ENCODE data around the gene NTN1. TPM values are rescaled to one million over a fixed set of nuclear protein-coding genes. Genes with fewer than 3 reads are reported as not detected.

Gene NTN1
- total and polyA plus RNA-seq, 3 donors from 2014 or later, result 4.8 to 8.8 (median 7.6) TPM

- Histone ChIP-seq H3K4me1 (no peaks in the 10 kb centered on the region), H3K27me3 (no peaks in the 10 kb centered on the region), H3K9me3 (no peaks in the 10 kb centered on the region), H3K4me3 (no peak overlapping the region), H3K36me3 (ENCODE audit: low read depth, missing control alignments) (no peaks in the 10 kb centered on the region), H3K27ac (no peak overlapping the region)
- 87 to 92% methylated on average over 11 of the region's 11 CpGs for WGBS, 2 donors
- intact Hi-C loops (cut with DNase I; ENCODE audit: low total_unique reads), result no loop called here
- TF ChIP-seq, protein P1, sequence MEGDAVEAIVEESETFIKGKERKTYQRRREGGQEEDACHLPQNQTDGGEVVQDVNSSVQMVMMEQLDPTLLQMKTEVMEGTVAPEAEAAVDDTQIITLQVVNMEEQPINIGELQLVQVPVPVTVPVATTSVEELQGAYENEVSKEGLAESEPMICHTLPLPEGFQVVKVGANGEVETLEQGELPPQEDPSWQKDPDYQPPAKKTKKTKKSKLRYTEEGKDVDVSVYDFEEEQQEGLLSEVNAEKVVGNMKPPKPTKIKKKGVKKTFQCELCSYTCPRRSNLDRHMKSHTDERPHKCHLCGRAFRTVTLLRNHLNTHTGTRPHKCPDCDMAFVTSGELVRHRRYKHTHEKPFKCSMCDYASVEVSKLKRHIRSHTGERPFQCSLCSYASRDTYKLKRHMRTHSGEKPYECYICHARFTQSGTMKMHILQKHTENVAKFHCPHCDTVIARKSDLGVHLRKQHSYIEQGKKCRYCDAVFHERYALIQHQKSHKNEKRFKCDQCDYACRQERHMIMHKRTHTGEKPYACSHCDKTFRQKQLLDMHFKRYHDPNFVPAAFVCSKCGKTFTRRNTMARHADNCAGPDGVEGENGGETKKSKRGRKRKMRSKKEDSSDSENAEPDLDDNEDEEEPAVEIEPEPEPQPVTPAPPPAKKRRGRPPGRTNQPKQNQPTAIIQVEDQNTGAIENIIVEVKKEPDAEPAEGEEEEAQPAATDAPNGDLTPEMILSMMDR (IDR thresholded peaks at IDR 0.05), result no peak
- no peak for TF ChIP-seq POLR2A (IDR thresholded peaks at IDR 0.05)
- DNase-seq, result no peak
Measured at GRCh38 chr17:9230861-9231260, 209.6 kb downstream of the NTN1 start.

DNA sequence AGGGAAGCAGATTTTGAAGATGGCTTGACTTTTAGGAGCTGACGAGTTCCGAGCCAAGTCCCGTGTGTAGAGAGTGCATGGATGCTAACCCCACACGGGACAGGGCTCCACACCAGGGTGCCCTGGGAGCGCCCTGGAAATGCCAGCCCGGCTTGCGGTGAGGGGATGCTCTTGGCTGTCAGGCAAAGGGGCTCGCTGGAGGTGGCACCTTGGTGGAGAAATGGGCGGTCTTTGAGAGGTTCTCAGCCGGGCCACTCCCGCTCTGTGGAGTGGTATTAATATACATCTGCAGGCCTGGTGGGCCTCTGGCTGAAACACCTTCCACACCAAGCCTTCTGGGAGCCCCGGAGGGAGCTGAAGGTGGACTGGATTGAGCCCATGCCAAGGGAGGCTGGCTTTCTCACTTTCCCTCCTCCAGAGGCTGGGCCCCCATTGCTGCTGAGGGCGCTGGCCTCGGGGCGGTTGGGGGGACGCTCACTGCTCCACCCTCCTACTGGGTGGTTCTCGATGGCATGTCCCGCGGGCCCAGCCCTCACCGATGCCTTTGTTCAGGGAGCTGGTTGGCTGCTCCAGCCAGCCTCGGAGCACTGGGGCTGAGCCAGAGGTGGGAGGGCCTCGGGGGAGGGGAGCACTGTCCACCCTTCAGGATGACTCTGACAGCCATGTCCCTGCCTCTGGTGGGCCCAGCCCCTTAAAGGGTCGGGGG lies 210.3 kb downstream of the NTN1 start:
- H3K4me1 ChIP-seq, result no peaks in the 10 kb centered on the region
- intact Hi-C loops (cut with DNase I; ENCODE audit: low total_unique reads), result no loop called here
- 78 to 86% methylated on average over 5 to 23 of the region's 23 CpGs for WGBS, 2 donors

GRCh38 chr17:9232155-9232475 lies 210.8 kb downstream of the NTN1 start:
- H3K27ac ChIP-seq, result no peak overlapping the region
- no peaks in the 10 kb centered on the region for H3K4me1 ChIP-seq

More for the DNA sequence above, 210.3 kb downstream of the NTN1 start:
- Histone ChIP-seq H3K9me3 (no peaks in the 10 kb centered on the region), H3K36me3 (ENCODE audit: low read depth, missing control alignments) (no peaks in the 10 kb centered on the region), H3K27ac (no peak overlapping the region), H3K4me3 (no peak overlapping the region), H3K27me3 (no peaks in the 10 kb centered on the region)
- no peak for DNase-seq
- TF ChIP-seq, protein P1 (IDR thresholded peaks at IDR 0.05), result no peak
- TF ChIP-seq POLR2A (IDR thresholded peaks at IDR 0.05), result no peak

GRCh38 chr17:9232591-9233270 lies 211.4 kb downstream of the NTN1 start:
- H3K4me1 ChIP-seq, result no peaks in the 10 kb centered on the region

More at GRCh38 chr17:9232155-9232475, 210.8 kb downstream of the NTN1 start:
- no peak for TF ChIP-seq POLR2A (IDR thresholded peaks at IDR 0.05)
- TF ChIP-seq, protein P1 (IDR thresholded peaks at IDR 0.05), result no peak
- DNase-seq, result no peak
- 67 to 92% methylated on average over 1 to 6 of the region's 6 CpGs for WGBS, 2 donors
- intact Hi-C loops (cut with DNase I; ENCODE audit: low total_unique reads), result no loop called here
- Histone ChIP-seq H3K4me3 (no peak overlapping the region), H3K27me3 (no peaks in the 10 kb centered on the region), H3K36me3 (ENCODE audit: low read depth, missing control alignments) (no peaks in the 10 kb centered on the region), H3K9me3 (no peaks in the 10 kb centered on the region)

More at GRCh38 chr17:9232591-9233270, 211.4 kb downstream of the NTN1 start:
- DNase-seq, result no peak
- H3K9me3 ChIP-seq, result no peaks in the 10 kb centered on the region
- TF ChIP-seq, protein P1 (IDR thresholded peaks at IDR 0.05), result no peak
- H3K27me3 ChIP-seq, result no peaks in the 10 kb centered on the region
- WGBS, 2 donors, result 42 to 50% methylated on average over 2 to 22 of the region's 22 CpGs
- no peaks in the 10 kb centered on the region for H3K36me3 ChIP-seq (ENCODE audit: low read depth, missing control alignments)
- H3K4me3 ChIP-seq, result no peak overlapping the region
- intact Hi-C loops (cut with DNase I; ENCODE audit: low total_unique reads), result no loop called here
- H3K27ac ChIP-seq, result no peak overlapping the region

All from testis (tissue), 3 donors.